HCT116 (cell line): ENCODE data around the gene PATL2. TPM values are rescaled to one million over a fixed set of nuclear protein-coding genes. Genes with fewer than 3 reads are reported as not detected.
A peak's percentile ranks its signal among the peaks of the same experiment; 100 is the strongest.
"Not testable (repeated sequence)": the region's sequence is repeated elsewhere in the genome, so short reads cannot be mapped to it uniquely, and the experiment has no call there.

Source experiments
- ATAC-seq: fragments of 200-7000 bp; cut with Tn5 transposase; 2 replicates; pipeline ENCODE4 v1.9.1; 2020; ENCODE audit warnings: mild to moderate bottlenecking, moderate library complexity
- BruUV-seq: library from RNA; stranded (reverse); fragments of 400-500 nt; replicated peaks from 2 replicates; lab custom pipeline; 2021; lab: Mats Ljungman, UMichigan
- CTCF ChIA-PET: fragments of 300-600 bp; sonication (Branson Sonifier 250); formaldehyde crosslinking; loops from one replicate; lab custom pipeline; 2021; ENCODE audit warnings: antibody characterized with exemption; lab: Charles Lee
- POLR2A ChIA-PET: fragments of 300-600, 350-600 bp; sonication (Branson Sonifier 250); formaldehyde crosslinking; loops from one replicate; lab custom pipeline; 2021; ENCODE audit warnings: antibody characterized with exemption; lab: Charles Lee
- RAD21 ChIA-PET, 2 experiments: fragments of 300-600 bp; sonication (Branson Sonifier 250); formaldehyde crosslinking; loops; one replicate each; lab custom pipeline; 2023; ENCODE audit warnings: low total read pairs in 2 of 2; ENCODE audit not compliant: uncharacterized antibody in 2 of 2, unreplicated experiment in 2 of 2, low non-redundant PET in 1 of 2; lab: Charles Lee
- DNase-seq: peaks from one replicate; pipeline ENCODE4 v3.0.0-alpha.2; 2010; ENCODE audit warnings: low read depth, low spot score
- H2AFZ ChIP-seq: fragments of 200-600 bp; shearing (Covaris generic), sonication (generic); 2 replicates; pipeline ENCODE4 v1.6.1; 2017; ENCODE audit warnings: low read depth, mixed run types, mixed read lengths, antibody characterized with exemption, low read length; ENCODE audit not compliant: poor library complexity, severe bottlenecking
- H3K27ac ChIP-seq: 2 replicates; pipeline ENCODE4 v1.5.1; 2012; ENCODE audit warnings: low read depth, low read length
- H3K27me3 ChIP-seq: fragments of 200-600 bp; sonication (generic); 2 replicates; pipeline ENCODE4 v1.6.1; 2016; ENCODE audit warnings: mixed run types, low read length, mixed read lengths; ENCODE audit not compliant: insufficient read depth
- H3K36me3 ChIP-seq, 2 experiments: fragments of 200-500 bp in 1 of 2; fragments of 200-600 bp in 1 of 2; sonication (Bioruptor generic) in 1 of 2; sonication (generic) in 1 of 2; 2 replicates each; pipeline versions ENCODE4 v1.5.1 to v1.6.1; 2014 to 2016; ENCODE audit warnings: low read length in 2 of 2, inconsistent platforms in 1 of 2, mixed read lengths in 1 of 2, mixed run types in 1 of 2; ENCODE audit not compliant: insufficient read depth in 2 of 2, control insufficient read depth in 1 of 2
- H3K4me1 ChIP-seq, 2 experiments: fragments of 200-600 bp in 1 of 2; sonication (generic) in 1 of 2; 2 replicates each; pipeline versions ENCODE4 v1.5.1 to v1.6.1; 2012 to 2017; ENCODE audit warnings: low read length in 2 of 2, inconsistent platforms in 1 of 2, mild to moderate bottlenecking in 1 of 2, mixed read lengths in 1 of 2, mixed run types in 1 of 2, moderate library complexity in 1 of 2; ENCODE audit not compliant: insufficient read depth in 2 of 2, control insufficient read depth in 1 of 2
- H3K4me2 ChIP-seq: fragments of 200-600 bp; sonication (generic); 2 replicates; pipeline ENCODE4 v1.6.1; 2017; ENCODE audit warnings: mixed run types, low read length, mixed read lengths
- H3K4me3 ChIP-seq, 2 experiments: fragments of 200-600 bp in 1 of 2; sonication (generic) in 1 of 2; replicated peaks in 1 of 2; 2 replicates each; pipeline ENCODE4 v1.5.1; 2011 to 2016; ENCODE audit warnings: low read length in 2 of 2, control low read depth in 1 of 2, low read depth in 1 of 2, mild to moderate bottlenecking in 1 of 2, mixed read lengths in 1 of 2, mixed run types in 1 of 2
- H3K79me2 ChIP-seq: fragments of 200-600 bp; sonication (generic); 2 replicates; pipeline ENCODE4 v1.6.1; 2017; ENCODE audit warnings: mild to moderate bottlenecking, mixed run types, low read length, moderate library complexity, mixed read lengths; ENCODE audit not compliant: insufficient read depth
- H3K9ac ChIP-seq: fragments of 200-600 bp; sonication (generic); 2 replicates; pipeline ENCODE4 v1.6.1; 2016; ENCODE audit warnings: low read length, mixed read lengths
- H3K9me2 ChIP-seq: fragments of 200-600 bp; sonication (generic), shearing (Covaris generic); 2 replicates; pipeline ENCODE4 v1.6.1; 2017; ENCODE audit warnings: mixed run types, mild to moderate bottlenecking, moderate library complexity; ENCODE audit not compliant: insufficient read depth
- H3K9me3 ChIP-seq, 2 experiments: fragments of 200-500 bp in 1 of 2; fragments of 200-600 bp in 1 of 2; sonication (Bioruptor generic) in 1 of 2; sonication (generic) in 1 of 2; 2 replicates each; pipeline ENCODE4 v1.6.1; 2014 to 2017; ENCODE audit warnings: low read length in 2 of 2, mixed read lengths in 2 of 2, inconsistent platforms in 1 of 2, low read depth in 1 of 2, mild to moderate bottlenecking in 1 of 2, mixed run types in 1 of 2, moderate library complexity in 1 of 2; ENCODE audit not compliant: control insufficient read depth in 1 of 2, insufficient read depth in 1 of 2
- H4K20me1 ChIP-seq: fragments of 200-600 bp; sonication (generic), shearing (Covaris generic); 2 replicates; pipeline ENCODE4 v1.6.1; 2017; ENCODE audit warnings: mixed run types, mild to moderate bottlenecking, moderate library complexity; ENCODE audit not compliant: insufficient read depth
- FOSL1 ChIP-seq: IDR thresholded peaks from 2 replicates; pipeline ENCODE4 v1.6.1; 2012; ENCODE audit warnings: low read depth
- POLR2A ChIP-seq: IDR thresholded peaks from 2 replicates; pipeline ENCODE4 v1.7.0; 2011; ENCODE audit warnings: borderline replicate concordance; ENCODE audit not compliant: insufficient read depth, insufficient read length; ENCODE audit errors: extremely low read depth
- TCF7L2 ChIP-seq: IDR thresholded peaks from 2 replicates; pipeline ENCODE4 v1.7.0; 2011; ENCODE audit warnings: borderline replicate concordance, inconsistent platforms; ENCODE audit not compliant: insufficient read depth, insufficient read length; ENCODE audit errors: extremely low read depth
- intact Hi-C: fragments of 100-400 bp; cut with micrococcal nuclease; formaldehyde crosslinking; loops from 2 replicates; pipeline ENCODE4 v1.10.0; 2022
- total RNA-seq: library from RNA; stranded (reverse); gene quantifications from one replicate; pipeline ENCODE4 v1.2.1, GENCODE V29; 2021; ENCODE audit not compliant: unreplicated experiment
- TF ChIP-seq, protein P1 (sequence below): IDR thresholded peaks from 2 replicates; pipeline ENCODE4 v1.6.1; 2012
- TF ChIP-seq, protein P2 (sequence below): IDR thresholded peaks from 2 replicates; pipeline ENCODE4 v1.6.1; 2012

Gene PATL2
- total RNA-seq, 1 experiment from 2014 or later = 1.2 TPM

DNA sequence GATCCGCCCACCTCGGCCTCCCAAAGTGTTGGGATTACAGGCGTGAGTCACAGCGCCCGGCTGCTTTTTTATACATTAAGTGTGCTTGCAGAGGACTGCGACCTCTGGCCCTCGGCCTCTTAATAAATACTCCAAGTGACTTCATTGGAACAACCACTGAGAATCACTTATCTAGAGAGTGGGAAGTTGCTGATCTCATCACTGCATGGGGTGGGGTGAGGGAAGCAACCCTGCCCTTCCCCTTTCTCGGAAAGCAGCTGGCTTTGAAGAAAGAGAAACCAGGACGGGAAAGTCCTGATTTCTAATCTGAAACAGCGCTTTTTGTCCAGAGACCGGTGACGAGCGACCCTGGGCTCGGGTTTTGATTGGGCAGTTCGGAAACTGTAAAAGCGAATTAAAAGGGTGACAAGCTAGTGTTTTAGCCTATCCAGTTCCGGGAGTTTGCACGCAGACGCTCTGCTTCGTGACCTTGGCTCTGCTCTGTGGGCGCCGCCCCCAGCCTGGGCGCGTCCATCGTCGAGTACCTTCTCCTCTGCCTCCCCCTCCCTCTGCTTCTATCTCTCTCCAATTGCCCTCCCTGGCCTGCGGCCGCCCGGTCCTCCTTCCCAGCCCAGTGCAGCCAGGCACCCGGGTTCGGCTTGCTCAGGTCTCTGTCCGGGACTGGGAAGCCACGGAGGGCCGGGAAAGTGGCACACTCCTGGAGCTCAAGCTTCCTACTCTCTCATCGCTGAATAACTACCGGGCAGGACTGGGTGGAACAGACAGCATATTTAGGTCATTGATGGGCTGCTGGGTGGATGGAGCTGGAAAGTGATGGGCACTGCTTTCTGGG is 17.7 kb upstream of the PATL2 start (continued):
- TF ChIP-seq TCF7L2 = peak; percentile 26
- no peak for TF ChIP-seq FOSL1
- TF ChIP-seq POLR2A = peak; percentile 73
- TF ChIP-seq, protein P1, sequence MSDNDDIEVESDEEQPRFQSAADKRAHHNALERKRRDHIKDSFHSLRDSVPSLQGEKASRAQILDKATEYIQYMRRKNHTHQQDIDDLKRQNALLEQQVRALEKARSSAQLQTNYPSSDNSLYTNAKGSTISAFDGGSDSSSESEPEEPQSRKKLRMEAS = peak; percentile 32; the same call in 1 of the 2 replicates
- TF ChIP-seq, protein P2, sequence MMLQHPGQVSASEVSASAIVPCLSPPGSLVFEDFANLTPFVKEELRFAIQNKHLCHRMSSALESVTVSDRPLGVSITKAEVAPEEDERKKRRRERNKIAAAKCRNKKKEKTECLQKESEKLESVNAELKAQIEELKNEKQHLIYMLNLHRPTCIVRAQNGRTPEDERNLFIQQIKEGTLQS = no peak
- TF ChIP-seq, all 23 proteins: peak for 12

- ChIA-PET POLR2A (interaction anchor here (1.2 to 3.7 kb wide), 5 partner anchors 9 to 65 kb away, joined by 4 to 106 read pairs (median 24); partner anchors contain the start of genes B2M, PATL2, SPG11 and TRIM69), CTCF (interaction anchor here (0.9 to 3.7 kb wide), 5 partner anchors 10 to 144 kb away, joined by 3 to 31 read pairs (median 23); partner anchors contain the start of gene SPG11)
- peak overlapping the region; percentile 72 for H3K9ac ChIP-seq
Measured at GRCh38 chr15:44728232-44728575, 17.1 kb upstream of the PATL2 start.

More at GRCh38 chr15:44728232-44728575, 17.1 kb upstream of the PATL2 start:
- not testable (repeated sequence) for H2AFZ ChIP-seq, H3K79me2 ChIP-seq, H3K27me3 ChIP-seq, H3K9me3 ChIP-seq, DNase-seq, ATAC-seq, H3K36me3 ChIP-seq, H3K9me2 ChIP-seq, H4K20me1 ChIP-seq
- Histone ChIP-seq H3K27ac (peak overlapping the region; percentile 93), H3K4me3 (peak overlapping the region; percentile 58 to 67), H3K4me1 (peaks cover 30 to 34% of the 10 kb centered on the region in 2 experiments), H3K4me2 (peak overlapping the region; percentile 75)
- TSS peak; percentile 86 for BruUV-seq
- RAD21 ChIA-PET = interaction anchor here (1.0 to 1.3 kb wide), 5 partner anchors 10 to 65 kb away, joined by 3 to 6 read pairs (median 4); partner anchors contain the start of gene SPG11 (in 2 of the 2)
- intact Hi-C loops = loop anchor here (1.0 kb wide), 1 partner anchor 65 kb away; the partner anchor contains the start of gene SPG11
